Liver (tissue), 9 donors: ENCODE data around the gene IL26. TPM values are rescaled to one million over a fixed set of nuclear protein-coding genes. Genes with fewer than 3 reads are reported as not detected.
"Not testable (repeated sequence)": the region's sequence is repeated elsewhere in the genome, so short reads cannot be mapped to it uniquely, and the experiment has no call there.

Experiments used
- DNase-seq: peaks from one replicate; pipeline ENCODE4 v3.0.0-alpha.2; 2017; ENCODE audit warnings: low spot score
- H3K27ac ChIP-seq, 2 donors: one replicate each; pipeline ENCODE4 v1.7.0; 2013; ENCODE audit warnings: inconsistent platforms in 2 of 2, low read length in 2 of 2, control low read depth in 1 of 2, low read depth in 1 of 2, mild to moderate bottlenecking in 1 of 2
- H3K27me3 ChIP-seq, 4 donors: one replicate each; pipeline versions ENCODE4 v1.6.1 to v1.7.0; 2013; ENCODE audit warnings: low read length in 3 of 4, inconsistent platforms in 1 of 4, mild to moderate bottlenecking in 1 of 4, moderate library complexity in 1 of 4; ENCODE audit not compliant: control insufficient read depth in 4 of 4, insufficient read depth in 4 of 4
- H3K36me3 ChIP-seq, 4 donors: one replicate each; pipeline versions ENCODE4 v1.6.1 to v1.7.0; 2013; ENCODE audit warnings: low read length in 3 of 4, mild to moderate bottlenecking in 3 of 4, low read depth in 1 of 4, moderate library complexity in 1 of 4; ENCODE audit not compliant: control insufficient read depth in 4 of 4, insufficient read depth in 3 of 4
- H3K4me1 ChIP-seq, 4 donors: one replicate each; pipeline versions ENCODE4 v1.6.1 to v1.7.0; 2013; ENCODE audit warnings: low read length in 3 of 4, mild to moderate bottlenecking in 3 of 4, moderate library complexity in 1 of 4; ENCODE audit not compliant: control insufficient read depth in 4 of 4, insufficient read depth in 4 of 4
- H3K4me3 ChIP-seq, 3 donors: one replicate each; pipeline versions ENCODE4 v1.6.1 to v1.7.0; 2013; ENCODE audit warnings: low read length in 3 of 3, control low read depth in 1 of 3, low read depth in 1 of 3, mild to moderate bottlenecking in 1 of 3
- H3K9ac ChIP-seq, 2 donors: one replicate each; pipeline ENCODE4 v1.7.0; 2013; ENCODE audit warnings: low read length in 2 of 2, mild to moderate bottlenecking in 2 of 2, moderate library complexity in 2 of 2, control low read depth in 1 of 2, low read depth in 1 of 2
- H3K9me3 ChIP-seq, 4 donors: one replicate each; pipeline versions ENCODE4 v1.6.1 to v1.7.0; 2013; ENCODE audit warnings: low read length in 3 of 4; ENCODE audit not compliant: control insufficient read depth in 4 of 4
- ATF3 ChIP-seq: IDR thresholded peaks from 2 replicates; pipeline ENCODE4 v1.6.1; 2016; ENCODE audit warnings: antibody characterized with exemption
- CTCF ChIP-seq: fragments of 150-350 bp; IDR thresholded peaks from 2 replicates; pipeline ENCODE4 v1.5.1; 2017; ENCODE audit warnings: improper control_type of control experiment, low read depth, low read length; ENCODE audit not compliant: missing input control
- EGR1 ChIP-seq, 2 donors: IDR thresholded peaks; 2 replicates each; pipeline ENCODE4 v1.6.1; 2016 to 2018; ENCODE audit warnings: antibody characterized with exemption in 2 of 2, low read depth in 2 of 2
- FOXA1 ChIP-seq: IDR thresholded peaks from 2 replicates; pipeline ENCODE4 v1.6.1; 2016; ENCODE audit warnings: antibody characterized with exemption
- FOXA2 ChIP-seq: IDR thresholded peaks from 2 replicates; pipeline ENCODE4 v1.6.1; 2016; ENCODE audit warnings: antibody characterized with exemption
- GABPA ChIP-seq, 2 donors: IDR thresholded peaks in 1 of 2; conservative IDR thresholded peaks in 1 of 2; 2 replicates each; pipeline ENCODE4 v1.6.1; 2016; ENCODE audit warnings: antibody characterized with exemption in 2 of 2, mild to moderate bottlenecking in 1 of 2, moderate library complexity in 1 of 2
- HNF4A ChIP-seq, 2 donors: conservative IDR thresholded peaks; 2 replicates each; pipeline ENCODE4 v1.6.1; 2016; ENCODE audit warnings: antibody characterized with exemption in 2 of 2, mild to moderate bottlenecking in 2 of 2
- HNF4G ChIP-seq: IDR thresholded peaks from 2 replicates; pipeline ENCODE4 v1.6.1; 2016; ENCODE audit warnings: antibody characterized with exemption
- JUND ChIP-seq, 2 donors: IDR thresholded peaks; 2 replicates each; pipeline ENCODE4 v1.6.1; 2016; ENCODE audit warnings: antibody characterized with exemption in 2 of 2
- MAX ChIP-seq: IDR thresholded peaks from 2 replicates; pipeline ENCODE4 v1.6.1; 2016; ENCODE audit warnings: antibody characterized with exemption
- NR2F2 ChIP-seq: IDR thresholded peaks from 2 replicates; pipeline ENCODE4 v1.6.1; 2016; ENCODE audit warnings: antibody characterized with exemption
- RAD21 ChIP-seq, 2 donors: IDR thresholded peaks; 2 replicates each; pipeline ENCODE4 v1.6.1; 2016; ENCODE audit warnings: antibody characterized with exemption in 2 of 2, mild to moderate bottlenecking in 2 of 2
- REST ChIP-seq: IDR thresholded peaks from 2 replicates; pipeline ENCODE4 v1.6.1; 2016; ENCODE audit warnings: antibody characterized with exemption, mild to moderate bottlenecking
- RXRA ChIP-seq, 2 donors: IDR thresholded peaks; 2 replicates each; pipeline ENCODE4 v1.6.1; 2017 to 2018; ENCODE audit warnings: antibody characterized with exemption in 2 of 2, mild to moderate bottlenecking in 1 of 2
- SP1 ChIP-seq: IDR thresholded peaks from 2 replicates; pipeline ENCODE4 v1.6.1; 2018; ENCODE audit warnings: antibody characterized with exemption, mild to moderate bottlenecking
- TAF1 ChIP-seq: conservative IDR thresholded peaks from 2 replicates; pipeline ENCODE4 v1.6.1; 2016; ENCODE audit warnings: antibody characterized with exemption, mild to moderate bottlenecking
- YY1 ChIP-seq: IDR thresholded peaks from 2 replicates; pipeline ENCODE4 v1.6.1; 2016; ENCODE audit warnings: antibody characterized with exemption, mild to moderate bottlenecking
- ZBTB33 ChIP-seq: IDR thresholded peaks from 2 replicates; pipeline ENCODE4 v1.6.1; 2016; ENCODE audit warnings: antibody characterized with exemption
- WGBS: extraction: QIAGEN DNeasy Blood & Tissue Kit; methylation state at CpG from one replicate; pipeline ENCODE4 v1.1.7; 2013; 5-methylcytosine and 5-hydroxymethylcytosine counted together
- polyA plus RNA-seq, 2 donors: library from polyadenylated mRNA; stranded (reverse) in 1 of 2; unstranded in 1 of 2; fragments of 200-250 nt in 1 of 2; fragments of >200 nt in 1 of 2; fragmentation: Nextera tagmentation in 1 of 2; extraction: Ambion mirVana in 1 of 2; gene quantifications; one replicate each; pipeline versions ENCODE4 v1.2.1 to v1.2.3, GENCODE V29; 2013 to 2015
- total RNA-seq, 2 donors: library from RNA; depleted of rRNA; stranded (reverse); fragments of >200 nt; gene quantifications; one replicate each; pipeline ENCODE4 v1.2.3, GENCODE V29; 2014
- donor health status: healthy.
- donor health status: healthy.
- donor health status: healthy.
- donor health status: healthy.
- donor health status: healthy.

IL26 gene
- total and polyA plus RNA-seq, 4 donors: not detected

GRCh38 chr12:68175557-68176061 lies 50.0 kb downstream of the IL26 start:
- Histone ChIP-seq H3K9ac (no peak overlapping the region), H3K27me3 (no peaks in the 10 kb centered on the region), H3K27ac (no peak overlapping the region), H3K4me3 (no peak overlapping the region), H3K4me1 (no peaks in the 10 kb centered on the region), H3K9me3 (peaks cover 0 to 4% (median 0%) of the 10 kb centered on the region in 4 donors), H3K36me3 (no peaks in the 10 kb centered on the region)
- 55% methylated on average over 4 of the region's 4 CpGs for WGBS
- no peak for TF ChIP-seq FOXA2
- no peak for TF ChIP-seq ATF3
- TF ChIP-seq EGR1 (IDR thresholded peaks at IDR 0.05; ENCODE audit: low read depth in 2 of 2): no peak
- TF ChIP-seq MAX: no peak
- no peak for TF ChIP-seq RAD21 (IDR thresholded peaks at IDR 0.05)
- no peak for TF ChIP-seq CTCF
- TF ChIP-seq ZBTB33: no peak
- TF ChIP-seq GABPA (IDR thresholded peaks at IDR 0.05 in 1 of 2, conservative IDR thresholded peaks at IDR 0.05 in 1 of 2): no peak
- no peak for TF ChIP-seq TAF1
- TF ChIP-seq HNF4G: no peak
- no peak for TF ChIP-seq REST
- no peak for TF ChIP-seq NR2F2
- no peak for TF ChIP-seq HNF4A (conservative IDR thresholded peaks at IDR 0.05)
- no peak for TF ChIP-seq RXRA (IDR thresholded peaks at IDR 0.05)
- no peak for TF ChIP-seq YY1
- no peak for TF ChIP-seq SP1
- no peak for TF ChIP-seq FOXA1
- no peak for TF ChIP-seq JUND (IDR thresholded peaks at IDR 0.05)
- no peak for DNase-seq

- H3K9ac ChIP-seq, H3K4me3 ChIP-seq, DNase-seq, H3K27ac ChIP-seq, H3K27me3 ChIP-seq, H3K36me3 ChIP-seq, H3K4me1 ChIP-seq, H3K9me3 ChIP-seq: not testable (repeated sequence)
- WGBS: 86% methylated on average over 3 of the region's 3 CpGs
Observed at GRCh38 chr12:68174761-68175160, 50.8 kb downstream of the IL26 start.
